DMS79 (cell line): ENCODE data around the gene CD300LD.

Experiments used
- DNase-seq: peaks from one replicate; lab custom pipeline; 2025; lab: John Stamatoyannopoulos, UW

Gene CD300LD

GRCh38 chr17:74543891-74544760 lies 48.0 kb downstream of the CD300LD start:
- DNase-seq = no peak

GRCh38 chr17:74543406-74543805 lies 48.7 kb downstream of the CD300LD start:
- DNase-seq = no peak

- DNase-seq = no peak
Observed at GRCh38 chr17:74542727-74543383, 49.2 kb downstream of the CD300LD start.

GRCh38 chr17:74542166-74542565 lies 49.9 kb downstream of the CD300LD start:
- no peak for DNase-seq

- DNase-seq = no peak
Observed at GRCh38 chr17:74541176-74542111, 50.6 kb downstream of the CD300LD start.

GRCh38 chr17:74539281-74539820 lies 52.7 kb downstream of the CD300LD start:
- DNase-seq = no peak

- DNase-seq = no peak
Observed at GRCh38 chr17:74536890-74537289, 55.2 kb downstream of the CD300LD start.

GRCh38 chr17:74532115-74532514 lies 60.0 kb downstream of the CD300LD start:
- DNase-seq = no peak

GRCh38 chr17:74531231-74531761 lies 60.8 kb downstream of the CD300LD start, which contains the start of gene CD300LB:
CD300LB (minus strand) TSS chr17:74531475; CDS start chr17:74531350, 125 bp downstream.
- DNase-seq = no peak

- DNase-seq = no peak
Observed at GRCh38 chr17:74530831-74531150, 61.3 kb downstream of the CD300LD start.
